Erythroblast (primary cell): ENCODE measurements around the gene CCDC91.

Source experiments
- GATA1 ChIP-seq: IDR thresholded peaks from 2 replicates; pipeline ENCODE4 v1.6.1; 2011; ENCODE audit warnings: low read depth, mild to moderate bottlenecking, control low read depth, low read length, moderate library complexity
- POLR2A ChIP-seq: IDR thresholded peaks from 2 replicates; pipeline ENCODE4 v1.6.1; 2011; ENCODE audit warnings: mild to moderate bottlenecking, low read length

DNA sequence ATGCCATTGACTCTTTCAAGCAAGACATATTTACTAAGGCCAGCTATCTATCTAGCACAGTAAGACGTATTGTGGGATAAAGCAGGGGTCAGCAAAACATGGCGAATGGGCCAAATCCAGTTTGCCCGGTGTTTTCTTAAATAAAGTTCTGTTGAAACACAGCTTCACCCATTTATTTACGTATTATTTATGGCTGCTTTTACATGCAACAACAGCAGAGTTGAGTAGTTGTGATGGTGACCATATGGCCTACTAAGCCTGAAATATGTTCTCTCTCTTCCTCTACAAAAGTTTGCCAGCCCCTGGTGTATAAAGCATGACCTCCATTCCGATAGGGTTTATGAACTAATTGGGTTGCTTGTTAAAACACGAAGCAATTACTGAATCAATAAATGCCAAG is 322.1 kb downstream of the CCDC91 start:
- TF ChIP-seq POLR2A (no peak), GATA1 (no peak)
